ENCODE measurements around the gene ARHGEF10L.
A peak's percentile ranks its signal among the peaks of the same experiment; 100 is the strongest.
"Not testable (repeated sequence)": the region's sequence is repeated elsewhere in the genome, so short reads cannot be mapped to it uniquely, and the experiment has no call there.

Gene ARHGEF10L

GRCh38 chr1:17612831-17613230 is 73.3 kb downstream of the ARHGEF10L start:
- DNase-seq (ENCODE audit: low spot score), result no peak

DNA sequence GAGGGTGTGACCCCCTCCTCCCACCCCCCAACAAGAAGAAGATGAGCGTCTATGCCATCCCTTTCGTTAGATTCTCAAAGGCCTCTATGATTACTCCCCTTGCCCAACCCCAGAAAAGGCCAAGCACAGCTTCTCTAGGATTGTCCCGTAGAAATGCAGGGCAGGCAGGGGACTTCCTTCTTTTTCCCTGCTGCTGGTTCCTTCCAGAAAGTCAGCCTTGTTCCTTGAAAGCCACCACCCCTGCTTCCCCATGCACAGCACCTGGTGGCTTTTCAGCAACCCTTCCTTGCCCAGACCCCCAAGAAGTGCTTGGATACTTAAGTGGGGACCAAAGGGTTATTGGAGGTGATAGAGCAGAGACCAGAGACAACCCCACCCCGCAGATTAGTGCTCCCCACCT is 75.1 kb downstream of the ARHGEF10L start:
- no peak for DNase-seq (ENCODE audit: low spot score)

DNA sequence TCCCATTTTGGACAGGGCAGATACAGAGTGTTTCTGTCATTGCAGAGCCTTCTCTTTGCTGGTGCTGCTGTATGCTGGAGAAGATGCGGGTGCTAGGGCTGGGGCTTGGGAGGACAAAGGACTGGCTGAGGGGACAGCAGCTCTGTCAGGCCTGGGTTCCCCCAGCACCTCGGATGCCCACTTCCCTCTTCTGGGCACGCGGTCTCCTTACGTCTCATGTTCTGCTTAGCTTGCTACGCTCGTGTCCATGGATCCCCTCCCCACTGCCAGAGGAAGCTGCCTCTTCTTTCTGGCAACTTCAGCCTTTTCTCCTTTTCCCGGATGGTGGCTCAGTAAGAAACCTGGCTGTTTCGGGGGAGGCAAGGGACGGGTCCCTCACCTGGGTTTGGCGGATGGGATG is 75.7 kb downstream of the ARHGEF10L start:
- no peak for DNase-seq (ENCODE audit: low spot score)

GRCh38 chr1:17615959-17616358 is 76.5 kb downstream of the ARHGEF10L start:
- no peak for DNase-seq (ENCODE audit: low spot score)

GRCh38 chr1:17616731-17617279 is 77.3 kb downstream of the ARHGEF10L start:
- no peak for DNase-seq (ENCODE audit: low spot score)

DNA sequence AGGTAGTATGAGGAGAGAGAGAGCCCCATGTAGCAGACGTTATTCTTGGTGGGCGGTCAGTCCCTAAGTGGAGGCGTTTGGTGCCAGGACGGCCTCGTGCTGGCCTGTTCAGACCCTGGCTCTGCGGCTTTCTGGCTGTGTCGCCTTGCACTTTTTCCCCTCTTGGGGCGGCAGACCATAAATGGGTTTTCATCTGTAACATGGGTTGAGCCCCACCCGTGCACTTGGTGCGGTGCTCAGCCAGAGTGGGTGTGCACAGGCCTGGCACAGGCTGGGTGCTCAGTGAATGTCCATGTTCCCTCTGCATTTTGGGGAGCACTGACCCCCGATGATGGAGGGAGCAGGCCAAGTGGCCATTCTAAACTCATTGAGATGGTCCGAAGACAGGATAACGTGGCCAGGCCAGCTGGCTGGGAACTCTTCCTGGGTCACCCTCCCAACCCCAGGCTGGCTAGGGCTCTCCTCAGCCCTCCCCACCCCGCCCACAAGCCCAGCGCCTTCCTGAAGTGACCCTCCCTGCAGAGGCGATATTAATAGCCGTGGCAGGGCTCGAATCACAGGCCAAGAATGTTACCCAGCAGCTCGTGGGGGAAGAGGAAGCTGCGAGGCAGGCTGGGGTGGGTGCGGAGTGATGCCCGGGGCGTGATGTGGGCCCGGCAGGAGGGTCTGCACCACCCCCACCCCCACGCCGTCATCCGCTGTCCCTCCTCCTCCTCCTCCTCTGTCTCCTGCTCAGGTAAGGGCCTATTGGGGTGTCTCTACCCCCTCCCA is 78.5 kb downstream of the ARHGEF10L start:
- DNase-seq (ENCODE audit: low spot score), result no peak

DNA sequence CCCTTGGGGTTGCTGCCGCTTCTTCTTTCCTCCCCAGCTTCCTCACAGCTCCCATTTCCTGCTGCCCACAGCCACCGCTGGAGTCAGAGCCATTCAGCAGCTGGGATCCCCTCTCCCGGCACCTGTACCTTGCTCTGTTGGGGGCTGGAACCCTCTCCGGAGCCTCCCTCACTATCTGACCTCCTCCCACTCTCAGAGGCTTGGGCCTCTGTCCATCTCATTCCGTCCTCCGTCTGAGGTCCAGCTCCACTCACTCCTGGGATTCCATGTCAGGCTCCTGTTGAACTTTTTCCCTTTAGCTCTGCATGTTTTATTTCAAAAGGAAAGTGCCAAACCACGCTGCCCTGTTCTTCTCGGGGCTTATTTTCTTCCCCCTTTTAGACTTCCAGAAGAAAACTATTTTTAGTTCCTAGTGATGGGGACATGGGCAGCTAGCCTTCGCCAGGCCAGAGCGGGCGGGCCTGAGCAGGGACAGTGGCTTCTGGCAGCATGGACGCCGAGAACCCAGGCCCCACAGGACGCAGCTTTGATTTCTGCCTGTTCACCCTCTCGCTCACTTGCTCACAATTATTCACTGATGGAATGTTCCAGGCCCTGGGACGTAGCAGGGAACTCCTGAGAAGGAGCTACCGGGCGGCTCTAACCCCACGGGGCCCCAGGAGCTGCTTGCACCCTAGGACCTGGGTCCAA is 79.2 kb downstream of the ARHGEF10L start:
- DNase-seq (ENCODE audit: low spot score), result no peak

GRCh38 chr1:17620448-17620847 is 81.0 kb downstream of the ARHGEF10L start:
- DNase-seq (ENCODE audit: low spot score), result no peak

DNA sequence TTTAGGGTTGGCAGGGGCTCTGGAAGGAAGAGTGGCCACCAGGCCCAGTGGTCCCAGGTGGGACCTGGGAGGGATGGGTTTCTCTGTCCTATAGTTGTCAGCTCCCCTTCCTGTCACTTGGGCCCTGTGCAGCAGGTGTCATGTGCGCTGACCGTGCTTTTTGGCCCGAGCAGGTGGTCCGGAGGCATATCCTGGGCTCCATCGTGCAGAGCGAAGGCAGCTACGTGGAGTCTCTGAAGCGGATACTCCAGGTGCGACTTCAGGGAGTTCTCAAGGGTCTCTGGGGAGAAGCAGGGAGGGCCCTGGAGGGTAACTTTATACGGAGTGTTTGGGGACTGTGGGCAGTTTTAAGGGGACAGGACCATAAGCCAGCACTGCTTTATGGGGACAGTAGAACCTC is 82.2 kb downstream of the ARHGEF10L start:
- no peak for DNase-seq (ENCODE audit: low spot score)

DNA sequence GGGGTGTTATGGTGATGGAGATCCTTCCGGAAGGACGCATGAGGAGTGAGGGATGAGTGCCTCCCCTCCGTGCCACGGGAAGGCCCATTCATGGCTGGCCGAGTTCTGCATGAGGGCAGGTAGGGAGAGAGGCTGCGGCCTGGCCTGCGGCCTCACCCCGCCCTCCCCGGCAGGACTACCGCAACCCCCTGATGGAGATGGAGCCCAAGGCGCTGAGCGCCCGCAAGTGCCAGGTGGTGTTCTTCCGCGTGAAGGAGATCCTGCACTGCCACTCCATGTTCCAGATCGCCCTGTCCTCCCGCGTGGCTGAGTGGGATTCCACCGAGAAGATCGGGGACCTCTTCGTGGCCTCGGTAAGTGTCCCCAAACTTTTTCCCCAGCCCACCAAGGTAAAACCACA is 83.3 kb downstream of the ARHGEF10L start:
- DNase-seq (ENCODE audit: low spot score), result no peak

GRCh38 chr1:17624611-17625233 is 85.2 kb downstream of the ARHGEF10L start:
- DNase-seq (ENCODE audit: low spot score), result no peak

- DNase-seq (ENCODE audit: low spot score), result no peak
Measured at GRCh38 chr1:17627239-17628052, 87.9 kb downstream of the ARHGEF10L start.

DNA sequence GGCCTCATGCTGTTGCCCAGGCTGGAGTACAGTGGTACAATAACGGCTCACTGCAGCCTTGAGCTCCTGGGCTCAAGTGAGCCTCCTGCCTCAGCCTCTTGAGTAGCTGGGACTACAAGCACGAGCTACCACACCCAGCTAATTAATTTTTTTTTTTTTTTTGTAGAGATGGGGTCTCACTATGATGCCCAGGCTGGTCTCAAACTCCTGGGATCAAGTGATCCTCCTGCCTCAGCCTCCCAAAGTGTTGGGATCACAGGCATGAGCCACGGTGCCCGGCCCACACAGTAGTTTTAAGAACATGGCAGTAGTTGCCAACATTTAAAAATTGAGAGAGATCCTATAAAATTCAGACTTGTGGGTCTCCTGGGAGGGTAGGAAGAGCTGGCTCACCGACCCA is 89.5 kb downstream of the ARHGEF10L start:
- DNase-seq (ENCODE audit: low spot score), result not testable (repeated sequence)

- DNase-seq (ENCODE audit: low spot score), result no peak
Measured at GRCh38 chr1:17629460-17629859, 90.0 kb downstream of the ARHGEF10L start.

DNA sequence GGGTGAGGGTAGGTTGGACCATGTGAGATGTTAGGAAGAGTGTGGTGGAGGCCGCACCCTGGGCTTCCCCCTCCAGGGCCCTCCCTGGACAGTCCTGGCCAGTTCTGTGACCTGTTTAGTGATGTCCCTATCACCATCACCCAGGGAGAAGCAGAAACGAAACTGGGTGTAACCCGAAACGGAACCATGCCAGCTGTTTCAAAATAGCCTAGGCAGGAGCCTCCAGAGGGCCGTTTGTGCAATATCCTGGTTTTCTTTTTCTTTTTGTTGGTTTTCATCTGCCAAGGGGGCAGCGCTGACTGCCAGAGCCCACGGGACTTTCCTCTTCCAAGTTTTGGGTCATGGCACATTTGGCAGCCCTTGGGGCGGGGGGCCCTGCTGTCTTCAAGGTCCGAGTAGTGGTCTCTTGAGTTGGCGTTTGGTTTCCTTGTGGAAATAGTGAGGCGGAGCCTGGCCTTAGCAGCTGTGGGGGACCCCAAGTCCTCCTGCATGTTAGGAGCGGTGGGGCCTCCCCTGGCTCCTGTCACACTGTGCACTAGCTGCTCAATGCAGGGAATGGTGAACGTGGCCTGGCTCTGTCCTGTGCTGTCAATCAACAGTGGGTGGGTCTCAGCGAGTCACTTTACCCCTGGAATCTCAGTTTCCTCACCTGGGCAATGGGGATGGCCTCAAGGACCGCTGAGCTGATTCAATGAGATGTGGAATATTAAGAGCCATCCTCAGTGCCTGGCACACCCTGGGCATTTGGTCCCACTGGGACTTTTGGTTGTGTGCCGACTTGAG is 90.7 kb downstream of the ARHGEF10L start:
- no peak for DNase-seq (ENCODE audit: low spot score)

DNA sequence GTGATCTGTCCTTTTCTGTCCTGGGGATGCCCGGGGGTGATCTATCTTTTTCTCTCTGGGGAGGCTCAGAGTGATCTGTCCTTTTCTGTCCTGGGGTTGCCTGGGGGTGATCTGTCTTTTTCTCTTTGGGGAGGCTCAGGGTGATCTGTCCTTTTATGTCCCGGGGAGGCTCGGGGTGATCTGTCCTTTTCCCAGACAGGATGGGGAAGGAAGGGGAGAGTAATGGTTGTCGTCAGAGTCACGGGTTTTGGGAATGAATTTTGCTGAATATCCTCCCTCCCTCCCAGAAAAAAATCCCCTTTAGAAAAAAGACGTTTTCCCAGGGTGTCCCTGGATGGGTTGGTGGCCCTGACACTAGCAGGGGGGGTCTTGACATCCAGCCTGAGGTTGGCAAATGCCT is 91.5 kb downstream of the ARHGEF10L start:
- DNase-seq (ENCODE audit: low spot score), result no peak

- DNase-seq (ENCODE audit: low spot score), result no peak
Measured at GRCh38 chr1:17631410-17631809, 91.9 kb downstream of the ARHGEF10L start.

DNA sequence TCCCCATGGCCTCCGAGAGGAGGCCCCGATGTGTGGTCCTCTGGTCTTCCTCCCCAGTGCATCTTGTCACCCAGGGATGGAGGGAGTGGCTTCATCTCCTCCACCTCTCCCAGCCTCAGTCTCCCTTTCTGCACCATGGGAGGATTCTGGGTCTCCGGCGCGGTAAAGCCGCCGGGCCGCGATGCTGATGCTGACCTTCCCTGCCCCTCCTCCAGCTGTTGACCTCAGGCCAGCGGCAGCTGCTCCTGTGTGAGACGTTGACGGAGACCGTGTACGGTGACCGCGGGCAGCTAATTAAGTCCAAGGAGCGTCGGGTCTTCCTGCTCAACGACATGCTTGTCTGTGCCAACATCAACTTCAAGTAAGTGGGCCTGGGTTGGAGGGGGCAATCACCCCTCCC is 92.6 kb downstream of the ARHGEF10L start:
- no peak for DNase-seq (ENCODE audit: low spot score)

DNA sequence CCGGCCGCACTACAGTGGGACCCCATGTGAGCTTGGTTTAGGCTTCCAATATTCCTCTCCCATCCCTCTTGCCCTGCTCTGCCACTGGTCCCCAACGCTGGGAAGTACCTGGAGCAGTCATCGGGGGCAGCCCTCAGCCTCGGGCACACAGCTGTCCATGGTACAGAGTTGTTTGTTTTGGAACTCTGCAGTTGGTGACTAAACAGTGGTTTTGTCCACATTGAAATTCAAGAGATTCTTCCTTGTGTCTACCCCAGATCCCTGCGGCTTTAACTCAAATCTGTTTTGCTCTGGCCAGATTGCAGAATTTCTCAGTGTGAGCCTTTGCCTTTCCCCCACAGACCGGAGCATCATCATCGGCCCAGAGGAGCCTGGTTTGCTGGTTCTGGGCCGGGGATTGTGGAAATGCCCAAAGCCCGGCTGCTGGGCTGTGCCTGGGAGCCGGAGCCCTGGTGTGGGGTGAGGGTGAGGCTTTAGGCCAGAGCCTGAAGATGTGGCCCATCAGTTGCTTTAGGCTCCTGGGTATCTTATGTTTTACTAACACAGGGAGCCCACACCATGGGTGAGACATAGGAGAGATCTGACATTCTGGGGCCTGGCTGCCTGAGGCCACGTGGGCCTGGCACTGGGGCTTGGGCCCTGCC is 93.2 kb downstream of the ARHGEF10L start:
- DNase-seq (ENCODE audit: low spot score), result no peak

DNA sequence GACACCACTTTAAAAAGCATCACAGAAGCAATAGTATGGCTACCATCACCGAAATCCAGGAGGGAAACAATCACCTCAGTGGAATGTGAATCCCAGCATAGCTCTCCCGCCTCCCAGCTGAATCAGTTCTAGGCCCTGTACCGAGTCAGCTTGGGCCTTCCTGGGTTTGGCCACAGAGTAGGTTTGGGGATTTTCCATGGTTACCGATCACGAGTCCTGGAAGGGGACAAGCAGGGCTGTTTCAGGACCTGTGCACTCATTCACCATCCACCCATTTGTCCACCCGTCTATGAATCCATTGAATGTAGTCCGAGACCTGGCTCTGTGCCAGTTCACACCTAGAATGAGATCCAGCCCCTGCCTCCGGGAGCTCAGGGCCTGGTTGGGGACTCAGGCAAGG is 94.2 kb downstream of the ARHGEF10L start:
- DNase-seq (ENCODE audit: low spot score), result peak; percentile 12

DNA sequence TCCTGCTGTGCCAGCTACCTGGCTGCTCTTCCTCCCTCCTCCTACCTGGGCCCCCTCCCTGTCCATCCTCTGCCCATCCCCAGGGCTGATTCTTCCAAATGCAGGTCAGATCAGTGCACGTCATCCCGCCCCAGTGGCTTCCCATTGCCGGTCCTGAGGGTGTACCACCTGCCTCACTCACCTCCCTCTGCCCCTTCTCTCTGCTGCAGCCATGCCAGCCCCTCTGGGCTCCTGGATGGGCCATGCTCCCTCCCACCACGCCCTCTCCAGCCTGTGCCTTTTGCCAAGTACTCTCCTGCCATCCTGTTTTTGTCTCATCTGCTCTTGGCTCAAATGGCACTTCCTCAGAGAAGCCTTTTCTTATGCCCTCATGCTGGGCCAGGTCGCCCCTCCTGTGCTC is 95.8 kb downstream of the ARHGEF10L start:
- DNase-seq (ENCODE audit: low spot score), result no peak

All from RKO (cell line).